Breast epithelium (tissue), 3 donors: ENCODE results near the gene CYFIP2.

Experiments used
- CTCF ChIP-seq, 3 donors: fragments of 450-650 bp; IDR thresholded peaks; one replicate each; pipeline ENCODE4 v1.5.1; 2016 to 2017; ENCODE audit warnings: antibody characterized with exemption in 3 of 3, mild to moderate bottlenecking in 3 of 3, moderate library complexity in 3 of 3
- POLR2AphosphoS5 ChIP-seq, 3 donors: sonication (generic); formaldehyde crosslinking; IDR thresholded peaks; one replicate each; pipeline ENCODE4 v1.6.1; 2017; ENCODE audit warnings: antibody characterized with exemption in 3 of 3

- TF ChIP-seq CTCF (IDR thresholded peaks at IDR 0.05) (no peak), POLR2AphosphoS5 (IDR thresholded peaks at IDR 0.05) (no peak)
Measured at GRCh38 chr5:157390133-157390532, 124.2 kb downstream of the CYFIP2 start.
